VCaP (cell line): Measurements from ENCODE around the gene PLEK.

Source experiments
- H3K27ac ChIP-seq: fragments of 450-650 bp; 2 replicates; pipeline ENCODE4 v1.5.1; 2017
- CTCF ChIP-seq: fragments of 450-650 bp; conservative IDR thresholded peaks from 2 replicates; pipeline ENCODE4 v1.5.1; 2017; ENCODE audit warnings: mild to moderate bottlenecking, moderate library complexity

The PLEK gene

DNA sequence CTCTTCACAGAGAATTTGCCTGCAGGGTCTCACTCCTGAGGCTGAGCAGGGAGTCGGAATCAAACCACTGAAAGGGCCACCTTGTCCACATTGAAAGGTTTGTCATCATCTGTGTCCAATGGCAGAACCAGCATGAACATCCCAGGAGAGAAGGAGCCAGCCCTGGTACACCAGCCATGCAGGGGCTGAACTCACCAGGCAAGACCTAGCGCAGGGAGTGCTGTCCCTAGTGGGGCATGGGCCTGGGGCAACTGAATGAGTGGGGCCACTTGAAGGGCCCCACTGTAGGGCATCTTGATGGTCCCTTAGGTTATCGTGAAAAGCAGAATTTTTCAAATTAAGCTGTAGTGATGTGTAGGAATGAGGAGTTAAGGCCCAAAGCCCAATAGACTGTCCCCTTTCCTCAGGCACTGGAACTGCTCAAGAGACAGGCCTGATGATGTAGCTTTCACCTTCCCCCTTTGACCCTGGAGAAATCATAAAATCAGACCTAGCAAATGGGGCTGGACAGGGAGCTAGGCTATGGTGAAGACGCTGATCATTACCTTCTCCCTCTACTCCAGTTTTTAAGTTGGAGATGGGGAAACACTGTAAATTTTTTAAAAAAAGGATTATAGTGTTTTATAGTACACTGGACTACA lies 8.4 kb upstream of the PLEK start:
- H3K27ac ChIP-seq: no peak overlapping the region
- TF ChIP-seq CTCF: no peak

DNA sequence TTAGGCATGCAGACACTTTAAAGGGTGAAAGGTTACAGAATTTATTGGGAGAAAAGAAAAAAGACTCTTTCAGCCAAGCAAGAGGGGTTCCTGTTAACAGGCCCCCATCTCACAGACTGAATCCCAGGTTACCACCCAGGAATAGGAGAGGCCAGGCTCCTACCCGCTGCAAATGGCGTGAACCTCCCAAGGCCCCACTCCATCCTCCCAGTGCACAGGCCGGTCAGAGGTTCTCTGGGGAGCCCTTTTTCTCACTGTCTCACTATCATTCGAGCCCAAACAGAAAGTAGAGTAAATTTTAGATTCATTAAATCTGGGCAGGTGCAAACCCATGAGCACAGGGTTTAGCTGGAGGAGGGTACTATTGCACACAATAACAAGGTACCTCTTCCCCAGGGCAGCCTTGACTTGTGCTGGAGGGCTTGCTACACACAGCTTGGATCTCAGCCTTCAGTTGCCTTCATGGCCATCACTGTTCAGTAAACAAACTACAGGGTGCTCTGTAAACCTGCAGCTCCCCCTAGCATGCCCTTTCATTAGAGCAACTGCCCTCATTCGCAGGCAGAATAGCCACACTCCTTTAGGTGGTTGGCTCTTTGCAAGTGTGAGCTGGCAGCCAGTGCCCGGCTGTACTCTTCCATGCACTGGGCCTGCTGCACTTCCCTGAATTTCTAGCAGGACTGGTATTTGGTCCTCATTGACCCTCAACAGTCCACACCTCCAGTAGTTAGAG lies 7.3 kb upstream of the PLEK start:
- peak; percentile 60 for TF ChIP-seq CTCF
- no peak overlapping the region for H3K27ac ChIP-seq

- H3K27ac ChIP-seq: no peak overlapping the region
- no peak for TF ChIP-seq CTCF
Measured at GRCh38 chr2:68359889-68360288, 5.2 kb upstream of the PLEK start.

- no peak overlapping the region for H3K27ac ChIP-seq
- peak; percentile 86 for TF ChIP-seq CTCF
Measured at GRCh38 chr2:68362069-68362468, 3.0 kb upstream of the PLEK start.

DNA sequence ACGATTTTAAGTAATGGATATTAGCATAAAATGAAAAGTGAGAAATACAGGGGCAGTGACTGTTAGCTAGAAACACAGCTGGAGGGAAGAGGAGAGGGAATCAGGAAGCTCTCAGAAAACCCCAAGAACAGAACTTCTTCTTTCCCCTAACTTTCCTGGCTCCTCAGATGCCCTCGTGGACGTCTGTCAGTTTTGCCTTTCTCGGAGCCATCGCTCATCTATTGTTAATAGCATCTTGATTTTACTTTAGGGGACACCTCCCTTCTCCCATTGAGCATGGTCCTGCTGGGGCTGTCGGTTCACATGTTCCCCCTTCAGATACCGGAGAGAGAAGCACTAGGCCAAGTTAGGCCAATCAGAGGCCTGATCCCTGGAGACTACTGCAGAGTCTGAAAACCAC lies 2.3 kb upstream of the PLEK start:
- TF ChIP-seq CTCF: no peak
- H3K27ac ChIP-seq: no peak overlapping the region

- no peak for TF ChIP-seq CTCF
Measured at GRCh38 chr2:68363721-68364120, 1.4 kb upstream of the PLEK start.

GRCh38 chr2:68366083-68366560 lies 1.0 kb downstream of the PLEK start:
- no peak overlapping the region for H3K27ac ChIP-seq
- TF ChIP-seq CTCF: no peak

More at GRCh38 chr2:68363721-68364120, 1.4 kb upstream of the PLEK start:
- H3K27ac ChIP-seq: no peak overlapping the region
